IPS DF 6.9 (cell line): ENCODE measurements around the gene PREX1.

Source experiments
- DNase-seq: peaks from one replicate; pipeline ENCODE4 v3.0.0-alpha.2; 2013; ENCODE audit warnings: low read depth, low spot score
- H3K27ac ChIP-seq: one replicate; pipeline ENCODE4 v1.5.1; 2013; ENCODE audit warnings: low read length, control low read depth
- H3K27me3 ChIP-seq: 2 replicates; pipeline ENCODE4 v1.6.1; 2013; ENCODE audit warnings: mild to moderate bottlenecking, low read length; ENCODE audit not compliant: control insufficient read depth, insufficient read depth
- H3K36me3 ChIP-seq: 2 replicates; pipeline ENCODE4 v1.6.1; 2013; ENCODE audit warnings: low read length; ENCODE audit not compliant: control insufficient read depth, insufficient read depth
- H3K4me1 ChIP-seq: 2 replicates; pipeline ENCODE4 v1.6.1; 2013; ENCODE audit warnings: low read length; ENCODE audit not compliant: control insufficient read depth, insufficient read depth
- H3K4me3 ChIP-seq: 2 replicates; pipeline ENCODE4 v1.5.1; 2013; ENCODE audit warnings: mild to moderate bottlenecking, low read length
- H3K9me3 ChIP-seq: 2 replicates; pipeline ENCODE4 v1.6.1; 2013; ENCODE audit warnings: low read length, inconsistent platforms; ENCODE audit not compliant: control insufficient read depth, insufficient read depth
- WGBS: extraction: QIAGEN DNeasy Blood & Tissue Kit; methylation state at CpG from one replicate; pipeline ENCODE4 v1.1.7; 2013; ENCODE audit warnings: mixed read lengths, missing lambda C conversion rate; ENCODE audit not compliant: insufficient read length, insufficient coverage; 5-methylcytosine and 5-hydroxymethylcytosine counted together

Gene PREX1

DNA sequence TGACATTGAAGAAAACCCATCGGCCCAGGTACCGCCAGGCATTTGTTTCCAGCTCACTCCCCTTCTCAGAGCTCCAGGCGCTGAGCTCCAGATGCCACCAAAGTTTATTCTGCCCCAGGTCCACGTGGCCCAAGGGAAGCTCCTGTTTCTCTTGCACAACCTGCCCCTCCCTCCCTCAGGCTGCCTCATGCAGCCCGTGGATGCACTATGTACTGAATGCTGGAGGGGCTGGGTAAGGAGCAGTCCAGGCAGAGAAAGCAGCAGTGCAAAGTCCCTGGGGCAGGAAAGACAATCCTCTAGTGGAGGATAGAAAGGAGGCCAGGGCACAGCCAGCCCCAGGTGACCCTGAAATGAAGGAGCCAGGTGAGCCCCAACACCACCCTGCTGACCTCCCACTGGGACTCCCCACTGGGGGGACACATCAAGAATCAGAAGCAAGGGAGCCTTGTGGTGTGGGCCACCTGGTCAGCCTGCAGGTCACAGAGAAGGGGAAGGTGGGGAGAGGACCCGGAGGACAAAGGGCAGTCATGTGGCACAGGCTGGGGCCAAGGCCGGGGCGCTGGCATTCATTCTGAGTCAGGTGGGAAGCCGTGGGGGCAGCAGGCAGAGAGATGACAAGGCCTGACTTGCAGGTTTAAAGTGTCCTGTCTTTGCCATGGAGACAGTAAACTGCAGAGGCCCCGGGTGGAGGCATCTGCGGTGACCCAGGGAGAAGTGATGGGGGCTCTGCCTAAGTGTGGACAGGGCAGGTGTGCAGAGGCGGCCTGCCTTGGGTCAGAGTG lies 230.1 kb downstream of the PREX1 start:
- WGBS = no CpG with 5 or more reads among the region's 12 CpGs
- no peaks in the 10 kb centered on the region for H3K9me3 ChIP-seq
- H3K4me3 ChIP-seq = no peak overlapping the region
- H3K27me3 ChIP-seq = no peaks in the 10 kb centered on the region
- DNase-seq = no peak
- no peak overlapping the region for H3K27ac ChIP-seq
- no peaks in the 10 kb centered on the region for H3K4me1 ChIP-seq
- no peaks in the 10 kb centered on the region for H3K36me3 ChIP-seq

DNA sequence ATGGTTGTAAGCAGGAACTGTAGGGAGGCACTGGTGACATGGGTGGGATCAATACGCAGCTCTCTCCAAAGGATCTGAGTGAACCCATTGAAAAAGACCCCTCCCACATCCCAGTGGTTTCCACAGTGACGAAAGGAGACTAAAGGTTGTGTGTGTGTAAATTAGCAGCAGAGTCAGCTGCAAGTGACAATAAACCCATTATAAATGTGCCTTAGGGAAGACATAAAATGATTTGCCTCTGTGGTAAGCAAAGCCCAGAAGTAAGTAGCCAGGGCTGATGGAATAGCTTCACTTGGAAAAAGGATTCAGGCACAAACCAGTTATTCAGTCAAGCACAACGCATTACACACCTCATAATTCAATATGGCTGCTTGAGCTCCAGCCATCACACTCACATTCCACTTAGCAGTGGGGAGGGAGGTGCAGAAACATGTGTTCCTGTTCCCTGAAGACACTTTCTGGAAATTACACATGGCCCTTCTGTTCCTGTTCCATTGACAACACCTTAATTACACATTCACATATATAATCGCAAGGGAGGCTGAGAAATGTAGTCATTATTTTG lies 231.4 kb downstream of the PREX1 start:
- Histone ChIP-seq H3K9me3 (no peaks in the 10 kb centered on the region), H3K36me3 (no peaks in the 10 kb centered on the region), H3K27me3 (no peaks in the 10 kb centered on the region), H3K27ac (no peak overlapping the region), H3K4me3 (no peak overlapping the region), H3K4me1 (no peaks in the 10 kb centered on the region)
- no peak for DNase-seq
- no CpG with 5 or more reads among the region's 4 CpGs for WGBS

GRCh38 chr20:48595495-48596333 lies 232.1 kb downstream of the PREX1 start:
- Histone ChIP-seq H3K27me3 (no peaks in the 10 kb centered on the region), H3K9me3 (no peaks in the 10 kb centered on the region), H3K27ac (no peak overlapping the region), H3K4me3 (no peak overlapping the region), H3K4me1 (no peaks in the 10 kb centered on the region), H3K36me3 (no peaks in the 10 kb centered on the region)
- no CpG with 5 or more reads among the region's 10 CpGs for WGBS
- DNase-seq = no peak

- no peak for DNase-seq
- Histone ChIP-seq H3K36me3 (no peaks in the 10 kb centered on the region), H3K4me1 (no peaks in the 10 kb centered on the region), H3K9me3 (no peaks in the 10 kb centered on the region), H3K4me3 (no peak overlapping the region), H3K27me3 (no peaks in the 10 kb centered on the region), H3K27ac (no peak overlapping the region)
- no CpG with 5 or more reads among the region's 3 CpGs for WGBS
Measured at GRCh38 chr20:48594533-48594932, 233.3 kb downstream of the PREX1 start.

- Histone ChIP-seq H3K9me3 (no peaks in the 10 kb centered on the region), H3K27ac (no peak overlapping the region), H3K4me1 (no peaks in the 10 kb centered on the region), H3K36me3 (no peaks in the 10 kb centered on the region), H3K27me3 (no peaks in the 10 kb centered on the region), H3K4me3 (no peak overlapping the region)
- DNase-seq = no peak
- no CpG with 5 or more reads among the region's 8 CpGs for WGBS
Measured at GRCh38 chr20:48592107-48592940, 235.5 kb downstream of the PREX1 start.

GRCh38 chr20:48586730-48587129 lies 241.1 kb downstream of the PREX1 start:
- no peaks in the 10 kb centered on the region for H3K36me3 ChIP-seq
- H3K27me3 ChIP-seq = no peaks in the 10 kb centered on the region
- no peak overlapping the region for H3K27ac ChIP-seq
- DNase-seq = no peak
- WGBS = no CpG with 5 or more reads among the region's 8 CpGs
- H3K4me3 ChIP-seq = no peak overlapping the region
- no peaks in the 10 kb centered on the region for H3K9me3 ChIP-seq
- no peaks in the 10 kb centered on the region for H3K4me1 ChIP-seq

- WGBS = no CpG with 5 or more reads among the region's 21 CpGs
- H3K27ac ChIP-seq = no peak overlapping the region
- DNase-seq = no peak
Measured at GRCh38 chr20:48585061-48585870, 242.5 kb downstream of the PREX1 start.

DNA sequence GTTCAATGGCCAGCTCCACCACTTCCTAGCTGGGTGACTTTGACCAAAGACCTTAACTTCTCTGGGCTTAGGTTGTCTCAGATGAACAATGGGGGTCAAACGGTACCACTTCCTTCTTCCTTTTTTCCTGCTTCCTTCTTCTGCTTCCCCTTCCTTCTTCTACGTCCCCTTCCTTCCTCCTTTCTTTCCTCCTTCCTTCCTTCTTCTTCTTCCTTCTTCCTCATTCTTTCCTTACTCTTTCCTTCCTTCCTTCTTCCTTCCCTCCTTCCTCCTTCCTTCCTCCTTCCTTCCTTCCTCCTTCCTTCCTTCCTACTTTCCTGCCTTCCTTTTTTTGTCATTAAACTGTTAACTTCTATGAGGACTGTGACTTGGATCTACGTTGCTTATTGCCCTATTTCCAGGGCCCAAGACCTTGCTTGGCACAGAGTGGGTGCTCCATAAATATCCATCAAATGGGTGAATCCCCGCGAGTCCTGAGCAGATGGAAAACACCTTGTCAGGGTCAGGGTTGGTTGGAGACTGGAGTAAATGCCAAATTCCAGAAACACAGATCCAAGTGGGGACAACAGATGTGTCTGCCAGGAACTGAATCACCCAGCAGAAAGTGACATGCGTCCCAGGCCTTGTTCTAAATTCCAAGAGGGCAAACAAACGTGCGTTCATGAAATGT lies 243.3 kb downstream of the PREX1 start:
- no peaks in the 10 kb centered on the region for H3K27me3 ChIP-seq
- H3K4me3 ChIP-seq = no peak overlapping the region
- no peaks in the 10 kb centered on the region for H3K4me1 ChIP-seq
- no peak overlapping the region for H3K27ac ChIP-seq
- no peaks in the 10 kb centered on the region for H3K36me3 ChIP-seq
- no peaks in the 10 kb centered on the region for H3K9me3 ChIP-seq
- no peak for DNase-seq
- WGBS = 100% methylated on average over 1 of the region's 8 CpGs

More at GRCh38 chr20:48585061-48585870, 242.5 kb downstream of the PREX1 start:
- no peaks in the 10 kb centered on the region for H3K27me3 ChIP-seq
- H3K36me3 ChIP-seq = no peaks in the 10 kb centered on the region
- H3K9me3 ChIP-seq = no peaks in the 10 kb centered on the region
- H3K4me1 ChIP-seq = no peaks in the 10 kb centered on the region
- H3K4me3 ChIP-seq = no peak overlapping the region

- no peaks in the 10 kb centered on the region for H3K36me3 ChIP-seq
- H3K27me3 ChIP-seq = no peaks in the 10 kb centered on the region
- H3K4me1 ChIP-seq = no peaks in the 10 kb centered on the region
- H3K27ac ChIP-seq = no peak overlapping the region
- DNase-seq = no peak
- no peaks in the 10 kb centered on the region for H3K9me3 ChIP-seq
- no peak overlapping the region for H3K4me3 ChIP-seq
- WGBS = no CpG with 5 or more reads among the region's 11 CpGs
Measured at GRCh38 chr20:48583801-48584200, 244.0 kb downstream of the PREX1 start.
